Tibial artery (tissue), 4 donors: ENCODE results near the gene IQGAP2.
A peak's percentile ranks its signal among the peaks of the same experiment; 100 is the strongest.

Experiments used
- DNase-seq, 2 donors: peaks; one replicate each; pipeline ENCODE4 v3.0.0-alpha.2; 2019
- H3K27ac ChIP-seq, 2 donors: fragments of 200-600 bp; sonication (generic) in 1 of 2; 1 replicate in 1 of 2; 2 replicates in 1 of 2; pipeline ENCODE4 v1.5.1; 2018 to 2019; ENCODE audit warnings: mild to moderate bottlenecking in 1 of 2
- H3K27me3 ChIP-seq, 2 donors: fragments of 200-600 bp; sonication (generic) in 1 of 2; one replicate each; pipeline versions ENCODE4 v1.5.1 to v1.6.0; 2016 to 2019
- H3K36me3 ChIP-seq, 3 donors: fragments of 200-600 bp; sonication (generic) in 2 of 3; one replicate each; pipeline ENCODE4 v1.5.1; 2016 to 2019; ENCODE audit warnings: mild to moderate bottlenecking in 2 of 3
- H3K4me1 ChIP-seq, 4 donors: fragments of 200-600 bp; sonication (generic) in 2 of 4; 1 replicate in 3 of 4; 2 replicates in 1 of 4; pipeline ENCODE4 v1.5.1; 2016 to 2019
- H3K4me3 ChIP-seq, 2 donors: fragments of 200-600 bp; sonication (generic) in 1 of 2; 1 replicate in 1 of 2; 2 replicates in 1 of 2; pipeline ENCODE4 v1.5.1; 2018 to 2019; ENCODE audit warnings: mild to moderate bottlenecking in 2 of 2
- H3K9me3 ChIP-seq, 3 donors: fragments of 200-600 bp; sonication (generic) in 1 of 3; one replicate each; pipeline ENCODE4 v1.5.1; 2016 to 2019
- CTCF ChIP-seq, 2 experiments: fragments of 200-600 bp in 1 of 2; fragments of 450-650 bp in 1 of 2; IDR thresholded peaks; one replicate each; pipeline ENCODE4 v1.5.1; 2017 to 2019; ENCODE audit warnings: antibody characterized with exemption in 2 of 2, mild to moderate bottlenecking in 1 of 2, moderate library complexity in 1 of 2
- intact Hi-C: fragments of 100-400 bp; cut with DNase I; formaldehyde crosslinking; loops from one replicate; pipeline ENCODE4 v1.15.0; 2023; ENCODE audit warnings: low total_unique reads

Gene IQGAP2

GRCh38 chr5:76715486-76715735, 312.3 kb downstream of the IQGAP2 start:
- no peaks in the 10 kb centered on the region for H3K9me3 ChIP-seq
- no peaks in the 10 kb centered on the region for H3K27me3 ChIP-seq
- H3K36me3 ChIP-seq = no peaks in the 10 kb centered on the region
- peak overlapping the region; percentile 69 to 75 for H3K27ac ChIP-seq
- no peak for TF ChIP-seq CTCF (IDR thresholded peaks at IDR 0.05)
- peak overlapping the region; percentile 67 to 72 for H3K4me3 ChIP-seq
- intact Hi-C loops = no loop called here
- peaks cover 0 to 27% (median 15%) of the 10 kb centered on the region in 4 donors for H3K4me1 ChIP-seq
- DNase-seq = no peak

- Histone ChIP-seq H3K27me3 (no peaks in the 10 kb centered on the region), H3K36me3 (no peaks in the 10 kb centered on the region), H3K4me1 (peaks cover 0 to 27% (median 15%) of the 10 kb centered on the region in 4 donors), H3K4me3 (peak within 1 kb of the TSS; percentile 67 to 72), H3K9me3 (no peaks in the 10 kb centered on the region), H3K27ac (peak within 1 kb of the TSS; percentile 69 to 75)
- DNase-seq = peak; percentile 29 to 72
- intact Hi-C loops = no loop called here
- peak in 1 of 2 experiments; percentile 43 for TF ChIP-seq CTCF (IDR thresholded peaks at IDR 0.05)
Observed at GRCh38 chr5:76715736-76716455, 312.8 kb downstream of the IQGAP2 start, which contains the start of gene F2R. F2R (plus strand) TSS chr5:76716126; CDS start chr5:76716308, 182 bp downstream.

GRCh38 chr5:76716456-76717157, 313.5 kb downstream of the IQGAP2 start:
- no peaks in the 10 kb centered on the region for H3K36me3 ChIP-seq
- H3K9me3 ChIP-seq = no peaks in the 10 kb centered on the region
- peak overlapping the region; percentile 67 to 72 for H3K4me3 ChIP-seq
- no peaks in the 10 kb centered on the region for H3K27me3 ChIP-seq
- peak in 1 of 2 donors; percentile 39 for DNase-seq
- H3K4me1 ChIP-seq = peaks cover 0 to 24% (median 14%) of the 10 kb centered on the region in 4 donors
- H3K27ac ChIP-seq = peak overlapping the region; percentile 69 to 75
- intact Hi-C loops = no loop called here
- no peak for TF ChIP-seq CTCF (IDR thresholded peaks at IDR 0.05)

GRCh38 chr5:76717222-76718083, 314.4 kb downstream of the IQGAP2 start:
- Histone ChIP-seq H3K4me3 (peak overlapping the region; percentile 67 to 72), H3K27me3 (no peaks in the 10 kb centered on the region), H3K36me3 (no peaks in the 10 kb centered on the region), H3K4me1 (peaks cover 0 to 24% (median 14%) of the 10 kb centered on the region in 4 donors), H3K9me3 (no peaks in the 10 kb centered on the region), H3K27ac (peak overlapping the region in 1 of 2 donors; percentile 75)
- intact Hi-C loops = no loop called here
- TF ChIP-seq CTCF (IDR thresholded peaks at IDR 0.05) = no peak
- DNase-seq = no peak

- no peak for DNase-seq
- Histone ChIP-seq H3K4me1 (peaks cover 0 to 24% (median 14%) of the 10 kb centered on the region in 4 donors), H3K4me3 (peak overlapping the region; percentile 67 to 72), H3K27me3 (no peaks in the 10 kb centered on the region), H3K36me3 (no peaks in the 10 kb centered on the region), H3K9me3 (no peaks in the 10 kb centered on the region), H3K27ac (no peak overlapping the region)
- intact Hi-C loops = no loop called here
- TF ChIP-seq CTCF (IDR thresholded peaks at IDR 0.05) = no peak
Observed at GRCh38 chr5:76718381-76718832, 315.3 kb downstream of the IQGAP2 start.
